Measurements from ENCODE around the gene IER2.
"Not testable (repeated sequence)": the region's sequence is repeated elsewhere in the genome, so short reads cannot be mapped to it uniquely, and the experiment has no call there.

Gene IER2

DNA sequence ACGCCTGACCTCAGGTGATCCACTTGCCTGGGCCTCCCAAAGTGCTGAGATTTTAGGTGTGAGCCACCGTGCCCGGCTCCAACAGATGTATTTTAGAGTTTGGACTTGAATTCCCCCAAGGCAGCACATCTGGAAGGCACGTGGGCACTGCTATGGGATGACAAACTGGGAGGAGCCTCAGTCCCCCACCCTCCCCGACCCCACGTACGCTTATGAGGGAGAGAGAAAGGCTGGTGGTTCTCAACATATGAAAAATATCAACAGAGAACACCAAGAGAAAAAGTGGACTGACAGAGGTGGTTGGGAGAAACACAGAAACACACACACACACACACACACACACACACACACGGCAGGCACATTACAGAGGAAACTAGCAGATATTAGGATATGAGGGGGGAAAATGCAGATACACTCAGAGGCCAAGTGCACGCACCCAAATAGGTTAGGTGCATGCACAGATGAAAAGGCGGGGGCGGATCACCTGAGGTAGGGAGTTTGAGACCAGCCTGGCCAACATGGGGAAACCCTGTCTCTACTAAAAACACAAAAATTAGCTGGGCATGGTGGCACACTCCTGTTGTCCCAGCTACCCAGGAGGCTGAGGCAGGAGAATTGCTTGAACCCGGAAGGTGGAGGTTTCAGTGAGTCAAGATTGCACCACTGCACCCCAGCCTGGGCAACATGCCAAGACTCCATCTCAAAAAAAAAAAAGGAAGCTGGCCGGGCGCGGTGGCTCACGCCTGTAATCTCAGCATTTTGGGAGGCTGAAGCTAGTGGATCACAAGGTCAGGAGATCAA is 3.2 kb upstream of the IER2 start:
- H3K4me3 ChIP-seq (ENCODE audit: low read depth, low read length) = no peak overlapping the region
- in situ Hi-C loops (cut with HindIII; ENCODE audit: low pct_ligation_motif_present, low sequenced_read_pairs) = no loop called here
- TF ChIP-seq, protein P1, sequence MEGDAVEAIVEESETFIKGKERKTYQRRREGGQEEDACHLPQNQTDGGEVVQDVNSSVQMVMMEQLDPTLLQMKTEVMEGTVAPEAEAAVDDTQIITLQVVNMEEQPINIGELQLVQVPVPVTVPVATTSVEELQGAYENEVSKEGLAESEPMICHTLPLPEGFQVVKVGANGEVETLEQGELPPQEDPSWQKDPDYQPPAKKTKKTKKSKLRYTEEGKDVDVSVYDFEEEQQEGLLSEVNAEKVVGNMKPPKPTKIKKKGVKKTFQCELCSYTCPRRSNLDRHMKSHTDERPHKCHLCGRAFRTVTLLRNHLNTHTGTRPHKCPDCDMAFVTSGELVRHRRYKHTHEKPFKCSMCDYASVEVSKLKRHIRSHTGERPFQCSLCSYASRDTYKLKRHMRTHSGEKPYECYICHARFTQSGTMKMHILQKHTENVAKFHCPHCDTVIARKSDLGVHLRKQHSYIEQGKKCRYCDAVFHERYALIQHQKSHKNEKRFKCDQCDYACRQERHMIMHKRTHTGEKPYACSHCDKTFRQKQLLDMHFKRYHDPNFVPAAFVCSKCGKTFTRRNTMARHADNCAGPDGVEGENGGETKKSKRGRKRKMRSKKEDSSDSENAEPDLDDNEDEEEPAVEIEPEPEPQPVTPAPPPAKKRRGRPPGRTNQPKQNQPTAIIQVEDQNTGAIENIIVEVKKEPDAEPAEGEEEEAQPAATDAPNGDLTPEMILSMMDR (IDR thresholded peaks at IDR 0.05; ENCODE audit: low read depth, low read length, missing control alignments) = no peak
- no peak for DNase-seq
- peaks cover 15% of the 10 kb centered on the region for H3K36me3 ChIP-seq (replicated peaks)
- no peaks in the 10 kb centered on the region for H3K27me3 ChIP-seq (replicated peaks)
- no peak overlapping the region for H3K27ac ChIP-seq

DNA sequence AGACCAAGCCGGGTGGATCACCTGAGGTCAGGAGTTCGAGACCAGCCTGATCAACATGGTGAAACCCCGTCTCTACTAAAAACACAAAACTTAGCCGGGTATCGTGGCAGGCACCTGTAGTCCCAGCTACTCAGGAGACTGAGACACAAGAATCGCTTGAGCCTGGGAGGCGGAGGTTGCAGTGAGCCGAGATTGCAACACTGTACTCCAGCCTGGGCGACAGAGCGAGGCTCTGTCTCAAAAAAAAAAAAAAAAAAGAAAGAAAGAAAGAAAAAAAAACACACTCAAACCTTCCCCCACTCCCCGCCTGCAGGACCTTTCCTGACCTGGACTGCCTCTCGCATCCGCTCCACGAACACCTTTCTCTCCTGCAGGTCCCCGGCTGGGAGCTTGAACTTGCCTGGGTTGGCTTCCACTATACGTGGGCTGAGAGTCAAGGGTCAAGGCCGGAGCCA is 1.0 kb upstream of the IER2 start:
- in situ Hi-C loops (cut with HindIII; ENCODE audit: low pct_ligation_motif_present, low sequenced_read_pairs); H3K27ac ChIP-seq: not testable (repeated sequence)
- H3K4me3 ChIP-seq (ENCODE audit: low read depth, low read length) = peak overlapping the region; percentile 91

DNA sequence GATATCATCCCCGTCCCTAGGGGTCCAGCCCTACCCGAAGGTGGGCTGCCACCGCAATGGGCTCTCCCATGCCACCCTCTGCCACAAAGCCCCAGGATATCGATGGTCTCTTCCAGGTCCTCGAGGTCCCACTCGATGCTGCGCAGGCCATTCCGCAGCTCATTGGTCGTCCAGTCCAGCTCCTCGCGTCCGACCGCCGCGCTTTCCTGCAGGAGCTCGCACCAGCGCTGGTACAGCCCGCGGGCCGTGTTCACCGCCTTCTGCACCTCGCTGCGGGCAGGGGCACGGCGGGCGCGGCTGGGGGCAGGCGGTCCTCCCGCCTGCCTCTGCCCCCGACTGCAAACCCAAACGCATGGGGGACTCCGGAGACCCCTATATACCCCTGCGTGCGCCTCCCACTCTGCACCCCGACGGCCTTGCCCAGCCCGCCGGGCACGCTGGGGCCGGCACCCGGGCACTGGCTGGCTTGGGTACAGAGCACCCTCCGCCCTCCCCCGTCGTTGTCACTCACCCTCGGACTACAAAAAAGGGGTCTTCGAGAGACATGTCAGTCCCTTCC is 504 bp upstream of the IER2 start:
- in situ Hi-C loops (cut with HindIII; ENCODE audit: low pct_ligation_motif_present, low sequenced_read_pairs) = no loop called here
- Histone ChIP-seq H3K4me3 (ENCODE audit: low read depth, low read length) (peak overlapping the region; percentile 91), H3K36me3 (replicated peaks) (peaks cover 20% of the 10 kb centered on the region), H3K27ac (peak overlapping the region; percentile 86), H3K27me3 (replicated peaks) (no peaks in the 10 kb centered on the region)
- TF ChIP-seq, protein P1 (IDR thresholded peaks at IDR 0.05; ENCODE audit: low read depth, low read length, missing control alignments) = no peak
- DNase-seq = peak; percentile 34

More for the DNA sequence above, 1.0 kb upstream of the IER2 start:
- not testable (repeated sequence) for DNase-seq; H3K27me3 ChIP-seq (replicated peaks)
- peaks cover 21% of the 10 kb centered on the region for H3K36me3 ChIP-seq (replicated peaks)

DNA sequence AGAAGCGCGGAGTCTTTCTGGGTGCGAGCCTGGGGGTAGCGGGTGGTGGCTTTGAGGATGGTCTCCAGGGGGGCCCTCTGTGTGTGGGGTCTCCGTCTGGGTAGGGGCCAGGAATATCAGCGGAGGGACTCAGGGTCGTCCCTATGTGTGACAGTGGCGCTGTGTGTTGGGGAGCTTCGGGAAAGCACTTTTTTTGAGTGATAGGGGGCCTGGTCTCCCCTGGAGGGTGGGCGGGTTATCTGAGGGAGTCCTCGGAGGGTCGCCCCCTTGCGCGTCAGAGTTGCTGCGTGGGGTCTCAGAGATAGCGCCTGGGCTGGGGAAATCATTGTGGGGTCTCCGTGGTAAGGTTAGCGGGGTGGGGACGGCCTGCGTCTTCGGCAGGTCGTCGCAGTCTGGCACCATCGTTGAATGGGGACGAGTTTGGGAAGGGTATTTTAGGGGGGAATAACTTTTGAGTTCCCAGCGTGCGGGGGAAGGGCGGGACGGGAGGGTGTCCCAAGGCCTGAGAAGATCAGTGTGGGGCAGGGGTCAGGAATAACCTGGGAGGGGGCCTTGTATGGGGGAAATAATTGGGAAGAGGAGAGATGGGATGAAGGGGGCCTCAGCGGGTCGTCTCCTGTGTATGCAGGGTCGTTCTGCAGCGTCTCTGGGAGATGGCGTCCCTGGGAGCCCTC is 857 bp downstream of the IER2 start:
- H3K27me3 ChIP-seq (replicated peaks) = no peaks in the 10 kb centered on the region
- peak overlapping the region; percentile 86 for H3K27ac ChIP-seq
- TF ChIP-seq, protein P1 (IDR thresholded peaks at IDR 0.05; ENCODE audit: low read depth, low read length, missing control alignments) = no peak
- in situ Hi-C loops (cut with HindIII; ENCODE audit: low pct_ligation_motif_present, low sequenced_read_pairs) = no loop called here
- peaks cover 14% of the 10 kb centered on the region for H3K36me3 ChIP-seq (replicated peaks)
- DNase-seq = peak; percentile 26
- H3K4me3 ChIP-seq (ENCODE audit: low read depth, low read length) = peak overlapping the region; percentile 91

DNA sequence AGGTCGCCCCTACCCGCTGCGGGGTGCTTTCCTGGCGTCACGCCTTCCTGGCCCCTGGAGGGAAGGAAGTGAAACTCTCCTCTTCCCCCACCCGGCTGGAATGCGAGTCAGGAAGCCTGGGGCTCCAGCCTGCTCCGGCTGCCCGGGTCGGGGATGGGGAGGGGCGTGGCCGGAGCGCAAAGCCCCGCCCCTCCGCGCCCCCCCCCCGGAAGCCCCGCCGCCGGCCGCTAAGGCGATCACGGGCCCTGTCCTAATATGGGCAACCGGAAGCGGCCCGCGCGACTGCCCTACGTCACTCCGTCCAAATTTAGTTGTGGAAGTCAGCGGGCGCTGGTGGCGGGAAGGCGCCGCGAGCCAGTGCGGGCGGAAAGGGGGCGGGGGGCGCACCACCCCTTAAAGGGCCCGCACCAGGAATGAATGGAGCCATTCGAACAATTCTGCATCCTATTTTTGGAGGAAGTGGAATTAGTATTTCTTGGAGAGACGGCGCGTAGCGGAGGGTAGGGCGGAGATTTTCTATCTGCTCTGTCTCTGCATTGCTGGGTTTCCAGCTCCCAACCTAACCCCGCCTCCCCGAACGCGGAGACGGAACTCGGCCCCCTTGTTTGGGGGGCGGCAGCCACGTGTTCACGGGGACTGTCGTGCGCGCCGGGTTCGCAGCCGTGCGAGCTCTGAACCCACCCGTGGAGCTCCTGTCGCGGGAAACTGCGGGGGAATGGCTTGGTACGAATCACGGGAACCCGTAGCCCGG is 1.6 kb downstream of the IER2 start:
- Histone ChIP-seq H3K4me3 (ENCODE audit: low read depth, low read length) (peak overlapping the region; percentile 99), H3K27ac (peak overlapping the region; percentile 91), H3K36me3 (replicated peaks) (peaks cover 14% of the 10 kb centered on the region), H3K27me3 (replicated peaks) (no peaks in the 10 kb centered on the region)
- TF ChIP-seq, protein P1 (IDR thresholded peaks at IDR 0.05; ENCODE audit: low read depth, low read length, missing control alignments) = peak; percentile 46
- DNase-seq = peak; percentile 97
- in situ Hi-C loops (cut with HindIII; ENCODE audit: low pct_ligation_motif_present, low sequenced_read_pairs) = no loop called here

Measured in brain microvascular endothelial cell (primary cell).